WI38 (cell line): ENCODE data around the gene ANK2.

Experiments
- H3K4me3 ChIP-seq: 2 replicates; pipeline ENCODE4 v1.5.1; 2011; ENCODE audit warnings: low read depth, mild to moderate bottlenecking, control low read depth, low read length
- CTCF ChIP-seq: IDR thresholded peaks from 2 replicates; pipeline ENCODE4 v1.5.1; 2012; ENCODE audit warnings: low read depth, mild to moderate bottlenecking, control low read depth, low read length

The ANK2 gene

DNA sequence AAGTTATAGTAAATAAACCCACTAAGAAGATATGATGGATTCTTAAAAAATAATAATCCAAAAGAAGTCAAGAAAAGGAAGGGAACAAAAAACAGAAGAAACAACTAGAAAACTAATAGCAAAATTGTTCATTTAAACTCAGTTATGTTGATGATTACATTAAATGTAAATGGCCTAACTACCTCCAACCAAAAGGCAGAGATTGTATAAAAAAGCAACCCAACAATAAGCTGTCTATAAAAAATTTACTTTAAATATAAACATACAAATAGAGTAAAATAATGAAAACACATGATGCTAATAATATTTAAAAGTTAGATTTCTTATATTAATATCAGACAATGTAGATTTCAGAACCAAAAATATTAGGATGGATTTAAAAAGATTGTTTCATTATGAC, 371.5 kb downstream of the ANK2 start:
- no peak for TF ChIP-seq CTCF
- H3K4me3 ChIP-seq, result no peak overlapping the region

GRCh38 chr4:113423631-113424030, 374.2 kb downstream of the ANK2 start:
- H3K4me3 ChIP-seq, result no peak overlapping the region
- no peak for TF ChIP-seq CTCF

GRCh38 chr4:113433116-113433515, 383.7 kb downstream of the ANK2 start:
- no peak overlapping the region for H3K4me3 ChIP-seq
- TF ChIP-seq CTCF, result no peak
